ENCODE results near the gene FAAP100.

FAAP100 gene

GRCh38 chr17:81491181-81491581 is 61.0 kb downstream of the FAAP100 start:
- H3K4me1 ChIP-seq (ENCODE audit: control insufficient read depth, insufficient read depth, low read length): peaks cover 10% of the 10 kb centered on the region
- H3K4me3 ChIP-seq (ENCODE audit: low read length): no peak overlapping the region
- H3K9ac ChIP-seq (ENCODE audit: low read length): no peak overlapping the region
- no peaks in the 10 kb centered on the region for H3K36me3 ChIP-seq (ENCODE audit: control insufficient read depth, insufficient read depth, low read length)
- no peaks in the 10 kb centered on the region for H3K9me3 ChIP-seq (ENCODE audit: control insufficient read depth, low read length)
- peaks cover 19% of the 10 kb centered on the region for H3K27me3 ChIP-seq (ENCODE audit: control insufficient read depth, insufficient read depth, low read length)

- Histone ChIP-seq H3K4me3 (ENCODE audit: low read length) (no peak overlapping the region), H3K9me3 (ENCODE audit: control insufficient read depth, low read length) (no peaks in the 10 kb centered on the region), H3K36me3 (ENCODE audit: control insufficient read depth, insufficient read depth, low read length) (no peaks in the 10 kb centered on the region), H3K27me3 (ENCODE audit: control insufficient read depth, insufficient read depth, low read length) (peaks cover 19% of the 10 kb centered on the region), H3K4me1 (ENCODE audit: control insufficient read depth, insufficient read depth, low read length) (peaks cover 10% of the 10 kb centered on the region), H3K9ac (ENCODE audit: low read length) (no peak overlapping the region)
Measured at GRCh38 chr17:81489998-81490992, 61.9 kb downstream of the FAAP100 start.

Data from mucosa of stomach (tissue), 1 donor.